Keratinocyte (primary cell): Measurements from ENCODE around the gene BARX2. TPM values are rescaled to one million over a fixed set of nuclear protein-coding genes. Genes with fewer than 3 reads are reported as not detected.

Source experiments
- DNase-seq: peaks from one replicate; pipeline ENCODE4 v3.0.0-alpha.2; 2011; ENCODE audit warnings: low read depth, missing footprints, low spot score
- FAIRE-seq: peaks from 2 replicates; lab custom pipeline; 2011; peaks lifted over from hg19 to GRCh38; lab: Jason Lieb, UNC
- H2AFZ ChIP-seq: 2 replicates; pipeline ENCODE4 v1.6.0; 2012; ENCODE audit warnings: low read length, control low read depth, inconsistent platforms; ENCODE audit not compliant: control insufficient read depth
- H3K27ac ChIP-seq: 2 replicates; pipeline ENCODE4 v1.5.1; 2011; ENCODE audit warnings: low read length; ENCODE audit not compliant: control insufficient read depth, insufficient read depth
- H3K27me3 ChIP-seq: 3 replicates; pipeline ENCODE4 v1.6.0; 2011; ENCODE audit warnings: low read length; ENCODE audit not compliant: control insufficient read depth, insufficient read depth; ENCODE audit errors: extremely low read depth
- H3K36me3 ChIP-seq, 2 experiments: 2 replicates in 1 of 2; 3 replicates in 1 of 2; pipeline ENCODE4 v1.5.1; 2011; ENCODE audit warnings: low read length in 2 of 2, mild to moderate bottlenecking in 1 of 2; ENCODE audit not compliant: control insufficient read depth in 2 of 2, insufficient read depth in 2 of 2; ENCODE audit errors: extremely low read depth in 1 of 2
- H3K4me1 ChIP-seq: 3 replicates; pipeline ENCODE4 v1.5.1; 2011; ENCODE audit warnings: low read length; ENCODE audit not compliant: control insufficient read depth, insufficient read depth; ENCODE audit errors: extremely low read depth
- H3K4me2 ChIP-seq: 3 replicates; pipeline ENCODE4 v1.6.0; 2011; ENCODE audit warnings: low read depth, low read length; ENCODE audit not compliant: control insufficient read depth, insufficient read depth; ENCODE audit errors: extremely low read depth
- H3K4me3 ChIP-seq, 3 experiments: fragments of 200-600 bp in 1 of 3; sonication (generic) in 1 of 3; 2 replicates in 2 of 3; 3 replicates in 1 of 3; pipeline ENCODE4 v1.5.1; 2011 to 2016; ENCODE audit warnings: low read length in 3 of 3, mild to moderate bottlenecking in 3 of 3, control low read depth in 2 of 3, inconsistent platforms in 1 of 3, low read depth in 1 of 3, mixed read lengths in 1 of 3, mixed run types in 1 of 3, moderate library complexity in 1 of 3; ENCODE audit not compliant: control insufficient read depth in 2 of 3, insufficient read depth in 2 of 3; ENCODE audit errors: extremely low read depth in 1 of 3
- H3K79me2 ChIP-seq: 2 replicates; pipeline ENCODE4 v1.6.0; 2012; ENCODE audit warnings: low read length; ENCODE audit not compliant: control insufficient read depth, insufficient read depth
- H3K9ac ChIP-seq: 3 replicates; pipeline ENCODE4 v1.6.0; 2011; ENCODE audit warnings: low read length; ENCODE audit not compliant: control insufficient read depth, insufficient read depth; ENCODE audit errors: extremely low read depth
- H3K9me1 ChIP-seq: 3 replicates; pipeline ENCODE4 v1.6.0; 2011; ENCODE audit warnings: low read length; ENCODE audit not compliant: control insufficient read depth, insufficient read depth; ENCODE audit errors: extremely low read depth
- H3K9me3 ChIP-seq: 2 replicates; pipeline ENCODE4 v1.5.1; 2012; ENCODE audit warnings: low read depth, low read length; ENCODE audit not compliant: control insufficient read depth
- H4K20me1 ChIP-seq: 3 replicates; pipeline ENCODE4 v1.6.0; 2011; ENCODE audit warnings: low read length; ENCODE audit not compliant: control insufficient read depth, insufficient read depth; ENCODE audit errors: extremely low read depth
- CTCF ChIP-seq, 3 experiments: IDR thresholded peaks in 1 of 3; conservative IDR thresholded peaks in 1 of 3; optimal IDR thresholded peaks in 1 of 3; 2 replicates in 2 of 3; 3 replicates in 1 of 3; pipeline versions ENCODE3 to v1.5.1; 2011; ENCODE audit warnings: low read length in 3 of 3, mild to moderate bottlenecking in 3 of 3, moderate library complexity in 2 of 3, control low read depth in 1 of 3, inconsistent platforms in 1 of 3; ENCODE audit not compliant: insufficient read depth in 2 of 3; ENCODE audit errors: extremely low read depth in 1 of 3
- EZH2 ChIP-seq: IDR thresholded peaks from one replicate; pipeline ENCODE4 v1.6.1; 2012; ENCODE audit warnings: inconsistent platforms, mild to moderate bottlenecking, low read length, moderate library complexity
- dilution Hi-C: fragments of 300-500 bp; cut with MboI; formaldehyde crosslinking; loops from one replicate; pipeline ENCODE4 v1.7.0; 2020; ENCODE audit warnings: low sequenced_read_pairs; ENCODE audit not compliant: extremely low pct_ligation_motif_present
- polyA plus RNA-seq, 5 experiments: library from polyadenylated mRNA; depleted of rRNA in 3 of 5; stranded (reverse) in 3 of 5; stranded (forward) in 1 of 5; unstranded in 1 of 5; fragments of >200 nt; gene quantifications; 1 replicate in 1 of 5; 2 replicates in 3 of 5; 3 replicates in 1 of 5; pipeline versions ENCODE4 v1.2.1 to v1.2.3, GENCODE V29; 2011 to 2012; ENCODE audit warnings: missing spikeins in 2 of 5, low read depth in 1 of 5, low replicate concordance in 1 of 5

Gene BARX2
- polyA plus RNA-seq, 1 donor (not counting 4 experiments of a cell fraction or from before 2014, with no cell fraction given): 0.87 TPM

DNA sequence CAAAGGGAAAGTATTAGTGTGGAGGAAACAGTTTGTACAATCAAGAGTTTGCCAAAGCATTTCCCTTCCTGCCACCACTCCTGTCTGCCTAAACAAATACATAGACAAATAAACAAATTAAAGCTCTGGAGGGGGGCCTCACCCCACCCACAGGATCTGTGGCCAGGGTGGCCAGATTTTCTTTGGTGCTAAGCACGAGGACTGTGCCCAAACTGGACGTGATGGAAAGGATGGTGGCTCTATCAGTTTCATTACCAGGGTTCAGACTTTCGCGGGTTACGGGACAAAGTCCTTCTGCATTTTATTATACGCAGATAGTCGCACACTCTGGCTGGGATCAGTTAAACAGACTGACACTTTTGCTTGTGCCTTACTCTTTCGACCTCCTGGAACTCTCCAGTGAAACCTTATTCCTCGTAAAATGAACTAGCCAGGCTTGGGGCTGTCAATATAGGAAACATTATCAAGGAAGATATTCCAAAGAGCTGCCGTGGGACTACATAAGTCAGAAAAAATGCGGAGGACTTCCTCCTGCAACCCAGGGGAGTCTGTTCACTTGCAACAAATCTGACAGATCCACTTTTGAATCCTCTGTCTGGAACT lies 11.2 kb downstream of the BARX2 start:
- Histone ChIP-seq H3K36me3 (no peaks in the 10 kb centered on the region), H3K9ac (no peak overlapping the region), H3K4me2 (no peak overlapping the region), H3K4me1 (no peaks in the 10 kb centered on the region), H2AFZ (no peak overlapping the region), H3K27me3 (no peaks in the 10 kb centered on the region), H4K20me1 (no peaks in the 10 kb centered on the region), H3K4me3 (no peak overlapping the region), H3K9me1 (no peaks in the 10 kb centered on the region), H3K9me3 (no peaks in the 10 kb centered on the region), H3K27ac (no peak overlapping the region), H3K79me2 (no peaks in the 10 kb centered on the region)
- DNase-seq (no peak), FAIRE-seq (no peak)
- dilution Hi-C loops: no loop called here
- TF ChIP-seq EZH2 (no peak), CTCF (optimal IDR thresholded peaks at IDR 0.05 in 1 of 3, IDR thresholded peaks at IDR 0.05 in 1 of 3, conservative IDR thresholded peaks at IDR 0.05 in 1 of 3; ENCODE audit: extremely low read depth in 1 of 3, insufficient read depth in 2 of 3, low read length in 3 of 3) (no peak)

DNA sequence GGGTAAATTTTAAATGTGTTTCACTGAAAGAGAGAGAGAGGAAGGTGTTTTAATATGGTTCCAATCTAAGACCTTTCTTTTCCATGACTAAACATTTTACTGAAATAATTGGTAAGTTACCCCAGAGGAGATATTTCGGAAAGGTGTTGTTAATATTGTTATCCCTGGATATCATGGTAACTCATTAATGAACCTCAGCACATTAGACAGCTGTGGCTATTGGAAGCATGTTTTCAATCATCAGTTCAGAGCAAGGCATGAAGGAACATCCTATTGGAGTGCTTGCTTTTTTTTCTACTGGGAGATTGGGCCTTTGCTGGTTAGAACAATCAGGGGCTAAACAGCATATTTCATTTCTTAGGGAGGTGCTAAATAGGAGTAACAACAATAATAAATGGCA lies 11.8 kb downstream of the BARX2 start:
- H4K20me1 ChIP-seq: no peaks in the 10 kb centered on the region
- H3K4me3 ChIP-seq: no peak overlapping the region
- no peaks in the 10 kb centered on the region for H3K79me2 ChIP-seq
- H3K9me1 ChIP-seq: no peaks in the 10 kb centered on the region
- no peak overlapping the region for H3K9ac ChIP-seq
- no peaks in the 10 kb centered on the region for H3K4me1 ChIP-seq
- H3K9me3 ChIP-seq: no peaks in the 10 kb centered on the region
- DNase-seq (no peak), FAIRE-seq (no peak)
- dilution Hi-C loops: no loop called here
- no peaks in the 10 kb centered on the region for H3K36me3 ChIP-seq
- H3K27ac ChIP-seq: no peak overlapping the region
- TF ChIP-seq CTCF (optimal IDR thresholded peaks at IDR 0.05 in 1 of 3, IDR thresholded peaks at IDR 0.05 in 1 of 3, conservative IDR thresholded peaks at IDR 0.05 in 1 of 3; ENCODE audit: extremely low read depth in 1 of 3, insufficient read depth in 2 of 3, low read length in 3 of 3) (no peak), EZH2 (no peak)
- H2AFZ ChIP-seq: no peak overlapping the region
- H3K27me3 ChIP-seq: no peaks in the 10 kb centered on the region
- H3K4me2 ChIP-seq: no peak overlapping the region
